Astrocyte of the spinal cord (primary cell): Measurements from ENCODE around the gene MYCL.

Experiments used
- DNase-seq: peaks from one replicate; pipeline ENCODE4 v3.0.0; 2011; ENCODE audit warnings: low read depth, low spot score
- H3K4me3 ChIP-seq: 2 replicates; pipeline ENCODE4 v1.5.1; 2011; ENCODE audit warnings: low read depth, mild to moderate bottlenecking, low read length, moderate library complexity
- in situ Hi-C: cut with HindIII; loops from 2 replicates; pipeline ENCODE4 v1.10.0; 2017; ENCODE audit warnings: low sequenced_read_pairs
- TF ChIP-seq, protein P1 (sequence below): IDR thresholded peaks from 2 replicates; pipeline ENCODE4 v1.5.1; 2012; ENCODE audit warnings: low read depth, mild to moderate bottlenecking, low read length, inconsistent platforms

Gene MYCL

DNA sequence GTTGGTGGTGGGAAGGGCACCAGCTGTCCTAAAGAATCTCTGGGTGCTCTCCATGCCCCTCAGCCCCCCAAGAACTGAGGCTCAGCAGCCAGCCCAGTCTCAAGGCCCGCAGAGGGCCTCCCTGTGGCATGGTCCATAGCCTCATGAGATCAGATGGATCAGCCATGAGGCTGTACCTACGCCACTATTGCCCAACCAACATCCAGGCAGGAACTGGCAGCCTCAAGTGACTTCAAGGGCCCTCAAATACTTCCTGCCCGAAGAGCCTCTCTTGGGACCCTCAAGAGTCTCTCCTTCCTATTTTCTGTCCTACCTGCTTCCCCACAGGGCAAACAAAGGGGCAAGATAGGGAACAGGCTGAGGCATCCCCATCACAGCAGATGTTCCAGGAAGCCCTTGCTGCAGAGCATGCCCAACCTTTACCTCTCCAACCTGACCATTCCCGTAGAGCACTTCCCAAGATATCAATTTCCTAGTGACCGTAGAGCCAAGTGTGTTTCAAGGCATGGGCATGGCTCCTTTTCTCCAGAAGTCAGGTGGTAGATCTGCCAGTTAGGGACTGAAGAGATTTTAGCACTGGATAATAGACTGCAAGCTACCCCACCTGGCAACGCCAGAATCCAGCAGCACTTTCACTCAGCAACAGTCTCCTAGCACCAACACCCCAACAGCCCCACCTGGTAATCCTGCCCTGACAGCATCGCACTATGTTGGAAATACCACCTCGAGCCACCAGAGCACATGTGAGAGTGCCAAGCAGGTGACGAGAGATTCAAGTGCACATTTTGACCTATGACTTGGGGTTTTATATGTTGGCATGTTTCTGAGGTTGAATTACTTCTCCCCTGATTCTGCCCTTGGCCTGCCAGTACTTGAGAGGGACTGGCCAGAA lies 39.5 kb upstream of the MYCL start:
- no peak overlapping the region for H3K4me3 ChIP-seq
- in situ Hi-C loops, result no loop called here
- no peak for DNase-seq
- TF ChIP-seq, protein P1, sequence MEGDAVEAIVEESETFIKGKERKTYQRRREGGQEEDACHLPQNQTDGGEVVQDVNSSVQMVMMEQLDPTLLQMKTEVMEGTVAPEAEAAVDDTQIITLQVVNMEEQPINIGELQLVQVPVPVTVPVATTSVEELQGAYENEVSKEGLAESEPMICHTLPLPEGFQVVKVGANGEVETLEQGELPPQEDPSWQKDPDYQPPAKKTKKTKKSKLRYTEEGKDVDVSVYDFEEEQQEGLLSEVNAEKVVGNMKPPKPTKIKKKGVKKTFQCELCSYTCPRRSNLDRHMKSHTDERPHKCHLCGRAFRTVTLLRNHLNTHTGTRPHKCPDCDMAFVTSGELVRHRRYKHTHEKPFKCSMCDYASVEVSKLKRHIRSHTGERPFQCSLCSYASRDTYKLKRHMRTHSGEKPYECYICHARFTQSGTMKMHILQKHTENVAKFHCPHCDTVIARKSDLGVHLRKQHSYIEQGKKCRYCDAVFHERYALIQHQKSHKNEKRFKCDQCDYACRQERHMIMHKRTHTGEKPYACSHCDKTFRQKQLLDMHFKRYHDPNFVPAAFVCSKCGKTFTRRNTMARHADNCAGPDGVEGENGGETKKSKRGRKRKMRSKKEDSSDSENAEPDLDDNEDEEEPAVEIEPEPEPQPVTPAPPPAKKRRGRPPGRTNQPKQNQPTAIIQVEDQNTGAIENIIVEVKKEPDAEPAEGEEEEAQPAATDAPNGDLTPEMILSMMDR, result no peak

GRCh38 chr1:39940253-39940652 lies 38.5 kb upstream of the MYCL start:
- no peak for DNase-seq
- no peak overlapping the region for H3K4me3 ChIP-seq
- TF ChIP-seq, protein P1, result no peak
- in situ Hi-C loops, result no loop called here

DNA sequence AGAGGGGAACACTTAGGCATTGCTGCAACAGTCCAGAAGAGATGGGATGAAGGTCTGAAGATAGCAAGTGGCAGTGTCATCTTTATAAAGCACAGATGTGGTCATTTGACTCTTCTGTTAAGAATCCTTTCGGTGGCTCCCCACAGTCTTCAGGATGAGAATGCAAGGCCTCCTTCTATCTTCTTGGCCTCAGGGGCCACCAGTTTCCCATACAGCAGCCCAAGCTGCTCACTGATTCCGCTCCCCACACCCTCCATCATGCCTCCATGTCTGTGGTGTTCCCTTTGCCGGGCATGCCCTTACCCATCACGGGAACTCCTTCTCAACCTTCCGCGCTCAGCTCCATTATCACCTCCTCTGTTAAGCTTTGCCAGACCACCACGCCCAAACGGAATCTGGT lies 37.1 kb upstream of the MYCL start:
- H3K4me3 ChIP-seq, result no peak overlapping the region
- TF ChIP-seq, protein P1, result no peak
- in situ Hi-C loops, result no loop called here
- no peak for DNase-seq

GRCh38 chr1:39936724-39937491 lies 35.2 kb upstream of the MYCL start:
- TF ChIP-seq, protein P1, result no peak
- DNase-seq, result no peak
- in situ Hi-C loops, result no loop called here
- no peak overlapping the region for H3K4me3 ChIP-seq

GRCh38 chr1:39933956-39934941 lies 32.5 kb upstream of the MYCL start:
- no peak overlapping the region for H3K4me3 ChIP-seq
- DNase-seq, result peak; percentile 30
- in situ Hi-C loops, result no loop called here
- TF ChIP-seq, protein P1, result no peak
